H1 (cell line): ENCODE measurements around the gene ZNF106. TPM values are rescaled to one million over a fixed set of nuclear protein-coding genes. Genes with fewer than 3 reads are reported as not detected.

Experiments used
- ATF2 ChIP-seq: IDR thresholded peaks from 2 replicates; pipeline ENCODE4 v1.6.1; 2012; ENCODE audit warnings: low read length, inconsistent platforms
- ATF3 ChIP-seq: IDR thresholded peaks from 2 replicates; pipeline ENCODE4 v1.6.1; 2011; ENCODE audit warnings: low read depth, mild to moderate bottlenecking, low read length; ENCODE audit not compliant: insufficient read depth
- BRCA1 ChIP-seq: IDR thresholded peaks from 2 replicates; pipeline ENCODE4 v1.6.1; 2012; ENCODE audit warnings: low read depth, low read length, improper control_type of control experiment
- CHD1 ChIP-seq: IDR thresholded peaks from 2 replicates; pipeline ENCODE4 v1.6.1; 2012; ENCODE audit warnings: low read depth, low read length, improper control_type of control experiment
- CHD2 ChIP-seq: IDR thresholded peaks from 2 replicates; pipeline ENCODE4 v1.6.1; 2012; ENCODE audit warnings: low read length, improper control_type of control experiment
- E2F6 ChIP-seq: IDR thresholded peaks from 2 replicates; pipeline ENCODE4 v1.6.1; 2012; ENCODE audit warnings: inconsistent platforms
- HDAC6 ChIP-seq: IDR thresholded peaks from one replicate; pipeline ENCODE4 v1.7.1; 2012; ENCODE audit warnings: low read depth, mild to moderate bottlenecking, inconsistent platforms, low read length, moderate library complexity
- KDM1A ChIP-seq: fragments of 200-600, 300-600 bp; sonication (generic); IDR thresholded peaks from 2 replicates; pipeline ENCODE4 v1.7.1; 2016; ENCODE audit warnings: mild to moderate bottlenecking, low read length, borderline replicate concordance
- KDM4A ChIP-seq: IDR thresholded peaks from one replicate; pipeline ENCODE4 v1.7.1; 2012; ENCODE audit warnings: low read depth, mild to moderate bottlenecking, moderate library complexity, low read length, inconsistent platforms; ENCODE audit not compliant: severe bottlenecking
- KDM5A ChIP-seq: fragments of 200-600 bp; IDR thresholded peaks from 2 replicates; pipeline ENCODE4 v1.7.1; 2012; ENCODE audit warnings: mild to moderate bottlenecking, low read length, inconsistent platforms, mixed read lengths
- POLR2A ChIP-seq, 2 experiments: IDR thresholded peaks; 1 replicate in 1 of 2; 2 replicates in 1 of 2; pipeline ENCODE4 v1.6.1; 2011; ENCODE audit warnings: low read depth in 2 of 2, low read length in 2 of 2, mild to moderate bottlenecking in 2 of 2; ENCODE audit errors: control extremely low read depth in 1 of 2
- RAD21 ChIP-seq, 2 experiments: IDR thresholded peaks in 1 of 2; conservative IDR thresholded peaks in 1 of 2; 2 replicates each; pipeline ENCODE4 v1.6.1; 2011; ENCODE audit warnings: low read depth in 2 of 2, low read length in 2 of 2, improper control_type of control experiment in 1 of 2, inconsistent platforms in 1 of 2, mild to moderate bottlenecking in 1 of 2, moderate library complexity in 1 of 2
- RNF2 ChIP-seq: fragments of 200-900, 300-1000 bp; sonication (generic); IDR thresholded peaks from 2 replicates; pipeline ENCODE4 v1.7.1; 2016; ENCODE audit warnings: borderline replicate concordance, low read depth, mild to moderate bottlenecking, antibody characterized with exemption, low read length; ENCODE audit not compliant: poor library complexity, severe bottlenecking; ENCODE audit errors: missing control alignments
- RXRA ChIP-seq: IDR thresholded peaks from 2 replicates; pipeline ENCODE4 v1.6.1; 2011; ENCODE audit warnings: low read depth, mild to moderate bottlenecking, low read length, moderate library complexity; ENCODE audit not compliant: insufficient read depth
- SIN3A ChIP-seq, 2 experiments: IDR thresholded peaks in 1 of 2; conservative IDR thresholded peaks in 1 of 2; 2 replicates each; pipeline ENCODE4 v1.6.1; 2011 to 2012; ENCODE audit warnings: low read length in 2 of 2, improper control_type of control experiment in 1 of 2, low read depth in 1 of 2, mild to moderate bottlenecking in 1 of 2
- TAF1 ChIP-seq: IDR thresholded peaks from 2 replicates; pipeline ENCODE4 v1.6.1; 2011; ENCODE audit warnings: mild to moderate bottlenecking, low read depth, low read length
- TBP ChIP-seq: IDR thresholded peaks from 2 replicates; pipeline ENCODE4 v1.6.1; 2011; ENCODE audit warnings: low read depth, low read length, improper control_type of control experiment
- polyA plus RNA-seq, 7 experiments: library from polyadenylated mRNA; depleted of rRNA in 3 of 7; stranded (reverse) in 5 of 7; unstranded in 2 of 7; fragments of >200 nt in 5 of 7; fragments of 200-250 nt in 2 of 7; gene quantifications; 1 replicate in 5 of 7; 2 replicates in 1 of 7; 4 replicates in 1 of 7; pipeline versions ENCODE4 v1.2.1 to v1.2.3, GENCODE V29; 2011 to 2013; ENCODE audit warnings: missing spikeins in 2 of 7, mixed read lengths in 2 of 7
- total RNA-seq: library from RNA; stranded (reverse); fragmentation: NEBNext Ultra II Directional; extraction: Animal tissue kit (Norgen Biotek cat#: 25700); gene quantifications from 2 replicates; pipeline ENCODE4 v1.2.1, GENCODE V29; 2021

ZNF106 gene
- total and polyA plus RNA-seq, 2 of the 8 experiments (the other 6 are each of a cell fraction or from before 2014, with no cell fraction given), result 18.2 to 62.0 TPM

GRCh38 chr15:42495361-42496212 lies 4.6 kb upstream of the ZNF106 start, which contains the start of gene SNAP23 (continued):
- TF ChIP-seq BRCA1 (no peak), CHD2 (no peak), RNF2 (no peak), HDAC6 (no peak), TBP (peak; percentile 66), SIN3A (conservative IDR thresholded peaks at IDR 0.05 in 1 of 2, IDR thresholded peaks at IDR 0.05 in 1 of 2; ENCODE audit: low read depth in 1 of 2, low read length in 2 of 2) (peak; percentile 8 to 61; a peak in 1 of 4 replicates), TAF1 (peak; percentile 82), POLR2A (IDR thresholded peaks at IDR 0.05; ENCODE audit: control extremely low read depth in 1 of 2, low read depth in 2 of 2, low read length in 2 of 2) (peak; percentile 45 to 67), E2F6 (peak; percentile 55), KDM4A (peak; percentile 82), RAD21 (IDR thresholded peaks at IDR 0.05 in 1 of 2, conservative IDR thresholded peaks at IDR 0.05 in 1 of 2; ENCODE audit: low read depth in 2 of 2, low read length in 2 of 2) (no peak), CHD1 (no peak), KDM5A (no peak), RXRA (no peak), ATF2 (no peak), ATF3 (no peak), KDM1A (no peak)
